ENCODE measurements around the gene POU2F2.

POU2F2 gene

GRCh38 chr19:42099336-42099925 is 32.8 kb downstream of the POU2F2 start:
- DNase-seq = no peak

GRCh38 chr19:42098781-42099180 is 33.5 kb downstream of the POU2F2 start:
- DNase-seq = no peak

GRCh38 chr19:42097461-42097860 is 34.8 kb downstream of the POU2F2 start:
- DNase-seq = no peak

GRCh38 chr19:42096255-42096837 is 35.9 kb downstream of the POU2F2 start:
- DNase-seq = no peak

GRCh38 chr19:42095814-42096230 is 36.4 kb downstream of the POU2F2 start:
- no peak for DNase-seq

GRCh38 chr19:42095142-42095813 is 37.0 kb downstream of the POU2F2 start:
- DNase-seq = no peak

- DNase-seq = no peak
Measured at GRCh38 chr19:42093926-42094325, 38.3 kb downstream of the POU2F2 start.

- no peak for DNase-seq
Measured at GRCh38 chr19:42093505-42093904, 38.7 kb downstream of the POU2F2 start.

- peak; percentile 77 for DNase-seq
Measured at GRCh38 chr19:42092350-42092749, 39.9 kb downstream of the POU2F2 start.

GRCh38 chr19:42091742-42092141 is 40.5 kb downstream of the POU2F2 start:
- DNase-seq = no peak

GRCh38 chr19:42091300-42091699 is 40.9 kb downstream of the POU2F2 start:
- DNase-seq = peak; percentile 60

- DNase-seq = no peak
Measured at GRCh38 chr19:42090672-42091071, 41.6 kb downstream of the POU2F2 start.

GRCh38 chr19:42089772-42090171 is 42.5 kb downstream of the POU2F2 start:
- DNase-seq = no peak

- no peak for DNase-seq
Measured at GRCh38 chr19:42089191-42089750, 43.0 kb downstream of the POU2F2 start.

- DNase-seq = no peak
Measured at GRCh38 chr19:42088471-42089190, 43.6 kb downstream of the POU2F2 start.

- no peak for DNase-seq
Measured at GRCh38 chr19:42086770-42087550, 45.3 kb downstream of the POU2F2 start.

- no peak for DNase-seq
Measured at GRCh38 chr19:42086188-42086736, 46.0 kb downstream of the POU2F2 start.

- no peak for DNase-seq
Measured at GRCh38 chr19:42083537-42083936, 48.7 kb downstream of the POU2F2 start.

- no peak for DNase-seq
Measured at GRCh38 chr19:42081584-42082203, 50.6 kb downstream of the POU2F2 start.

- DNase-seq = no peak
Measured at GRCh38 chr19:42080764-42081375, 51.4 kb downstream of the POU2F2 start.
